Right lobe of liver (tissue), 6 donors: Measurements from ENCODE around the gene CTTNBP2. TPM values are rescaled to one million over a fixed set of nuclear protein-coding genes. Genes with fewer than 3 reads are reported as not detected.
A peak's percentile ranks its signal among the peaks of the same experiment; 100 is the strongest.

Experiments used
- ATAC-seq, 4 donors: fragments of 200-7000 bp; cut with Tn5 transposase; one replicate each; pipeline ENCODE4 v1.9.1; 2020; ENCODE audit warnings: mild to moderate bottlenecking in 4 of 4, moderate library complexity in 4 of 4
- DNase-seq, 3 donors: peaks; one replicate each; pipeline ENCODE4 v3.0.0-alpha.2; 2020
- H3K27ac ChIP-seq, 3 donors: fragments of 200-600 bp; one replicate each; pipeline ENCODE4 v1.8.0; 2022
- H3K27me3 ChIP-seq, 2 donors: fragments of 200-600 bp; one replicate each; pipeline ENCODE4 v1.8.0; 2022
- H3K36me3 ChIP-seq, 4 donors: fragments of 200-600 bp; sonication (generic) in 1 of 4; one replicate each; pipeline versions ENCODE4 v1.5.1 to v1.8.0; 2017 to 2022; ENCODE audit warnings: control low read depth in 1 of 4
- H3K4me1 ChIP-seq, 4 donors: fragments of 200-600 bp; sonication (generic) in 1 of 4; one replicate each; pipeline versions ENCODE4 v1.5.1 to v1.8.0; 2017 to 2022; ENCODE audit warnings: control low read depth in 1 of 4
- H3K4me3 ChIP-seq, 3 donors: fragments of 200-600 bp; one replicate each; pipeline ENCODE4 v1.8.0; 2022
- H3K9me3 ChIP-seq, 4 donors: fragments of 200-600 bp; sonication (generic) in 1 of 4; one replicate each; pipeline versions ENCODE4 v1.5.1 to v1.8.0; 2017 to 2022; ENCODE audit warnings: control low read depth in 1 of 4
- POLR2A ChIP-seq: fragments of 450-650 bp; IDR thresholded peaks from one replicate; pipeline ENCODE4 v1.6.1; 2017; ENCODE audit warnings: antibody characterized with exemption, mild to moderate bottlenecking
- WGBS: methylation state at CpG from one replicate; pipeline ENCODE4 v1.1.6; 2018; ENCODE audit warnings: low coverage, low lambda C conversion rate; ENCODE audit not compliant: insufficient coverage; ENCODE audit errors: missing lambda C conversion rate; 5-methylcytosine and 5-hydroxymethylcytosine counted together
- intact Hi-C, 2 donors: fragments of 100-400 bp; cut with DNase I; formaldehyde crosslinking; loops; one replicate each; pipeline versions ENCODE4 v1.11.2 to v1.14.1; 2022
- total RNA-seq, 6 experiments: library from RNA; depleted of rRNA in 2 of 6; stranded (reverse); fragments of >200 nt in 2 of 6; fragmentation: NEBNext Ultra II Directional in 3 of 6; extraction: Animal tissue kit (Norgen Biotek cat#: 25700) in 3 of 6; gene quantifications; one replicate each; pipeline versions ENCODE4 v1.1.0 to v1.2.4, GENCODE V29; 2016 to 2023
- TF ChIP-seq, protein P1 (sequence below), 4 donors: fragments of 200-600 bp in 3 of 4; fragments of 450-650 bp in 1 of 4; IDR thresholded peaks; one replicate each; pipeline versions ENCODE4 v1.5.1 to v1.8.0; 2016 to 2022; ENCODE audit warnings: antibody characterized with exemption in 4 of 4, mild to moderate bottlenecking in 2 of 4
- donor health status: DM: no; HTN: yes; CAD: no.
- donor health status: DM: no; HTN: no; CAD: no.
- donor health status: DM: no; HTN: no; CAD: no.
- donor health status: DM: no; HTN: yes; CAD: no.
- donor health status: DM: no; HTN: yes; CAD: no.

CTTNBP2 gene
- total RNA-seq, 6 experiments from 2014 or later = 0.31 to 3.0 (median 1.9) TPM

DNA sequence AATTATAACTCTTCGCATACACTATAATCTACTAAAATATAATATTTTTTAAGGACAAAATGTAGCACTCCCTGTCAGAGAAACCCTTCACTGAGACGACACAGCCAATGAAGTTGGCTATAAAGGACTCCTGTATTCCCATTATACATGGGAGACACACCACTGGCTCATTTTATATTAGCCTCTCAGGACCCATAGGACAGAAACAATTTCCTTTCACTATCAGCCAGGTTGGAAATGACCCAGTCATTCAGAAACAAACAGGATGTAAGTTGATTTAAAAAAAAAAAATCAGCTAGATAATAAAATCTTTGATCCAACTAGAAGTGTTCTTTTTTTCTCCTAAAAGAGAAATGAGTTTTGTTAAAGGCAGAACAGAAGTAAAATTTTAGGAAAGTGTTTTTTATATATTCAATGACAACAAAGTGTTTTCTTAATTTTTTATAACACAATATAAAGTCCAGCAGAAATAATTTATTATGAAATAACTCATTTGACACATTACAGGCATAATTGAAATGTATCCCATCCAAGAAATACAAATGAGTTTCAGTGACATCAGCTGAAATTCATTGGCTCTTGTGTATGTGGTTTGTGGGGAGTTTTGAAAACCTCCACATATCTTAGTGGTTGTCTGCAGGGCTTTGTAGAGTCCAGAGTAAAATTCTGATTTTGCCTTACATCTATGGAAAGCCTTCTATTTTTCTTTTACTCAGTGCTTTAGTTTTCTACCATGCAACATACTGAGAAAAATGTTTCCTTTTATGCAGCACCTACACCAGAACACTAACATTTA, 64.1 kb downstream of the CTTNBP2 start:
- H3K9me3 ChIP-seq = no peaks in the 10 kb centered on the region
- H3K4me1 ChIP-seq = peaks cover 0 to 21% (median 6%) of the 10 kb centered on the region in 4 donors
- ATAC-seq = peak; percentile 44 to 79 (median 55)
- no peaks in the 10 kb centered on the region for H3K36me3 ChIP-seq
- intact Hi-C loops = no loop called here
- no peak overlapping the region for H3K4me3 ChIP-seq
- no peak for DNase-seq
- no peaks in the 10 kb centered on the region for H3K27me3 ChIP-seq
- peak overlapping the region in 1 of 3 donors; percentile 31 for H3K27ac ChIP-seq
- WGBS = 54% methylated on average over 2 of the region's 2 CpGs
- TF ChIP-seq, protein P1, sequence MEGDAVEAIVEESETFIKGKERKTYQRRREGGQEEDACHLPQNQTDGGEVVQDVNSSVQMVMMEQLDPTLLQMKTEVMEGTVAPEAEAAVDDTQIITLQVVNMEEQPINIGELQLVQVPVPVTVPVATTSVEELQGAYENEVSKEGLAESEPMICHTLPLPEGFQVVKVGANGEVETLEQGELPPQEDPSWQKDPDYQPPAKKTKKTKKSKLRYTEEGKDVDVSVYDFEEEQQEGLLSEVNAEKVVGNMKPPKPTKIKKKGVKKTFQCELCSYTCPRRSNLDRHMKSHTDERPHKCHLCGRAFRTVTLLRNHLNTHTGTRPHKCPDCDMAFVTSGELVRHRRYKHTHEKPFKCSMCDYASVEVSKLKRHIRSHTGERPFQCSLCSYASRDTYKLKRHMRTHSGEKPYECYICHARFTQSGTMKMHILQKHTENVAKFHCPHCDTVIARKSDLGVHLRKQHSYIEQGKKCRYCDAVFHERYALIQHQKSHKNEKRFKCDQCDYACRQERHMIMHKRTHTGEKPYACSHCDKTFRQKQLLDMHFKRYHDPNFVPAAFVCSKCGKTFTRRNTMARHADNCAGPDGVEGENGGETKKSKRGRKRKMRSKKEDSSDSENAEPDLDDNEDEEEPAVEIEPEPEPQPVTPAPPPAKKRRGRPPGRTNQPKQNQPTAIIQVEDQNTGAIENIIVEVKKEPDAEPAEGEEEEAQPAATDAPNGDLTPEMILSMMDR (IDR thresholded peaks at IDR 0.05) = no peak
- TF ChIP-seq POLR2A = no peak

DNA sequence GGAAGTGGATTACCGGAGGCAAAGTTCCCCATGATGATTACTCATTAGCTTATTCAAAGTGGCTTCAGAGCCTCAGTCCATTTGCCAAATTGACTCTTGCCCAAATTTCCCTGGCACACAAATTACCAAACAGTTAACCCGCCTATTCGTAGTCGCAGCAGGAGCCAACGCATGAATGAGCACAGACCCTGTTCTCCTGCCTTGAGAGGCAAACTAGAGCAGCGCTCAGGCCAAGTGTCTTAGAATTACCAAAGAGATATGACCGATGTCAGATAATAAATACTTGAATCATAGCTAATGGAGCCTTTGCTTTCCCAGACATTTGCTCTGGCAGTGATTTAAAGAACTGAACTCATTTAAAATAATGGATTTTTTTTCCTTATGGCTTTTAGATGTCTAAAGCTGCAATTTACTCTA, 64.9 kb downstream of the CTTNBP2 start:
- no peaks in the 10 kb centered on the region for H3K27me3 ChIP-seq
- H3K4me1 ChIP-seq = peaks cover 0 to 21% (median 6%) of the 10 kb centered on the region in 4 donors
- peak overlapping the region in 2 of 3 donors; percentile 6 to 31 for H3K27ac ChIP-seq
- no peaks in the 10 kb centered on the region for H3K9me3 ChIP-seq
- intact Hi-C loops = no loop called here
- 16% methylated on average over 7 of the region's 7 CpGs for WGBS
- H3K36me3 ChIP-seq = no peaks in the 10 kb centered on the region
- DNase-seq = peak; percentile 54 to 86 (median 64)
- ATAC-seq = peak; percentile 94 to 96 (median 96)
- TF ChIP-seq, protein P1 (IDR thresholded peaks at IDR 0.05) = no peak
- no peak for TF ChIP-seq POLR2A
- peak overlapping the region in 1 of 3 donors; percentile 1 for H3K4me3 ChIP-seq

DNA sequence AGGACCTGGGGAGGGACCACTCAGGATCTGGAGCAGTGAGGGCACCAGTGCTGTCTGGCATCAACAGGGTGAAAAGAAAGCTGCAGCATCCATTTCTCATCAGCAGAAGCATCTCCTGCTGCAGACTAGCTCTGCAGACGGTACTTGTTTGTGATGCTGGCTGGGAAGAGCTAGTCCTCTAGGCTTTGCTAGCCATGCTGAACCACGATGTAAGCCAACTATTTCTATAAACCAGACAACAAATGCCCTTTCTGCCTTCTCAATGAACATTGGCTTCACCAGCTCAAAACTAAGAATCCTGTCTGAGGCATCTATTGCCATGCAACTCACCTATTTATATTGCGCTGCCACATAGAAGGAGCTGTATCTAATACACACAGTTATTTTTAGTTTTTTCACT, 65.6 kb downstream of the CTTNBP2 start:
- no peaks in the 10 kb centered on the region for H3K9me3 ChIP-seq
- no peak for ATAC-seq
- no peak overlapping the region for H3K4me3 ChIP-seq
- WGBS = 75% methylated on average over 2 of the region's 3 CpGs
- H3K27me3 ChIP-seq = no peaks in the 10 kb centered on the region
- no peak for TF ChIP-seq POLR2A
- TF ChIP-seq, protein P1 (IDR thresholded peaks at IDR 0.05) = no peak
- peaks cover 0 to 21% (median 6%) of the 10 kb centered on the region in 4 donors for H3K4me1 ChIP-seq
- no peaks in the 10 kb centered on the region for H3K36me3 ChIP-seq
- H3K27ac ChIP-seq = peak overlapping the region in 1 of 3 donors; percentile 10
- intact Hi-C loops = no loop called here
- DNase-seq = no peak

DNA sequence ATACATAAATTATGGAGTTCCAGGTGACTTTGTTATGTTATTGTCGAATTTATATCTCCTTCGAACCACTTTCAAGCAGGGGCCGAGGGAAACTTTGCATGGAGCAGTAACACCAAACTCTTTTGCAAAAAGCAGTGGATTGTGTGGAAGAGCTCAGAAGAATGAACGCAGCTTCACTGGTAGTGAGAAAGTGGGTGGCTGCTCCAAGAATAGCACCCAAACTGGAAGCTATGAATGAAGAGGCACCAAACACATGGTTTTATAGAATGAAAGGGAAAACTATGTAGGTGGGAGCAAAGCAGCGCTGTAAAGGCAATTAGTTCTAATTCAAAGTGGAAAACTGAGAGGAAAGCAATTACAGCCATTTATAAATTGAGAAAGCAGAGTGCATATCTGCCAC, 67.2 kb downstream of the CTTNBP2 start:
- TF ChIP-seq POLR2A = no peak
- TF ChIP-seq, protein P1 (IDR thresholded peaks at IDR 0.05) = no peak
- H3K4me1 ChIP-seq = peaks cover 0 to 21% (median 6%) of the 10 kb centered on the region in 4 donors
- intact Hi-C loops = no loop called here
- ATAC-seq (no peak), DNase-seq (no peak)
- 89% methylated on average over 5 of the region's 5 CpGs for WGBS
- H3K36me3 ChIP-seq = no peaks in the 10 kb centered on the region
- no peak overlapping the region for H3K4me3 ChIP-seq
- no peaks in the 10 kb centered on the region for H3K9me3 ChIP-seq
- no peaks in the 10 kb centered on the region for H3K27me3 ChIP-seq
- H3K27ac ChIP-seq = no peak overlapping the region
